Osteoblast (primary cell): ENCODE results near the gene RGL4. TPM values are rescaled to one million over a fixed set of nuclear protein-coding genes. Genes with fewer than 3 reads are reported as not detected.

Experiments
- DNase-seq: peaks from one replicate; pipeline ENCODE4 v3.0.0; 2011; ENCODE audit warnings: low spot score, mixed read lengths; ENCODE audit not compliant: insufficient read length; ENCODE audit errors: missing footprints
- H2AFZ ChIP-seq: 2 replicates; pipeline ENCODE4 v1.6.0; 2011; ENCODE audit warnings: mild to moderate bottlenecking, low read length
- H3K27ac ChIP-seq: 2 replicates; pipeline ENCODE4 v1.5.1; 2011; ENCODE audit warnings: mild to moderate bottlenecking, low read depth, low read length, moderate library complexity
- H3K27me3 ChIP-seq: 2 replicates; pipeline ENCODE4 v1.6.0; 2012; ENCODE audit warnings: mild to moderate bottlenecking, control low read depth, inconsistent platforms, low read length, moderate library complexity; ENCODE audit not compliant: insufficient read depth
- H3K36me3 ChIP-seq: 2 replicates; pipeline ENCODE4 v1.5.1; 2011; ENCODE audit warnings: mild to moderate bottlenecking, low read length, control low read depth, moderate library complexity; ENCODE audit not compliant: insufficient read depth
- H3K4me1 ChIP-seq: 2 replicates; pipeline ENCODE4 v1.5.1; 2011; ENCODE audit warnings: mild to moderate bottlenecking, low read length, control low read depth, moderate library complexity; ENCODE audit not compliant: insufficient read depth
- H3K4me2 ChIP-seq: 2 replicates; pipeline ENCODE4 v1.6.0; 2011; ENCODE audit warnings: mild to moderate bottlenecking, low read length; ENCODE audit not compliant: insufficient read depth
- H3K4me3 ChIP-seq: fragments of 200-600 bp; sonication (generic); 3 replicates; pipeline ENCODE4 v1.5.1; 2012; ENCODE audit warnings: mild to moderate bottlenecking, low read length, inconsistent platforms; ENCODE audit not compliant: insufficient read depth
- H3K79me2 ChIP-seq: 2 replicates; pipeline ENCODE4 v1.6.0; 2012; ENCODE audit warnings: mild to moderate bottlenecking, low read length, control low read depth, inconsistent platforms; ENCODE audit not compliant: insufficient read depth
- H3K9me3 ChIP-seq: 2 replicates; pipeline ENCODE4 v1.5.1; 2011; ENCODE audit warnings: low read depth, low read length, control low read depth
- H4K20me1 ChIP-seq: 2 replicates; pipeline ENCODE4 v1.6.0; 2012; ENCODE audit warnings: mild to moderate bottlenecking, low read length, control low read depth; ENCODE audit not compliant: insufficient read depth
- CTCF ChIP-seq: IDR thresholded peaks from 2 replicates; pipeline ENCODE4 v1.5.1; 2011; ENCODE audit warnings: mild to moderate bottlenecking, low read depth, low read length, moderate library complexity; ENCODE audit errors: extremely low read depth
- total RNA-seq: library from RNA; depleted of rRNA; stranded (reverse); fragments of >200 nt; gene quantifications from 2 replicates; pipeline ENCODE4 v1.2.3, GENCODE V29; 2012

The RGL4 gene
- total RNA-seq, 1 donor = not detected

GRCh38 chr22:23689414-23689813 lies 1.4 kb upstream of the RGL4 start:
- Histone ChIP-seq H3K79me2 (no peaks in the 10 kb centered on the region), H3K36me3 (no peaks in the 10 kb centered on the region), H3K27ac (no peak overlapping the region), H3K27me3 (no peaks in the 10 kb centered on the region), H3K4me1 (no peaks in the 10 kb centered on the region), H3K9me3 (no peaks in the 10 kb centered on the region), H4K20me1 (peaks cover 2% of the 10 kb centered on the region), H3K4me3 (no peak overlapping the region), H2AFZ (no peak overlapping the region), H3K4me2 (no peak overlapping the region)
- DNase-seq = no peak
- no peak for TF ChIP-seq CTCF

- Histone ChIP-seq H3K4me3 (no peak overlapping the region), H2AFZ (no peak overlapping the region), H3K9me3 (no peaks in the 10 kb centered on the region), H3K27ac (no peak overlapping the region), H3K79me2 (no peaks in the 10 kb centered on the region), H3K27me3 (no peaks in the 10 kb centered on the region), H3K4me1 (no peaks in the 10 kb centered on the region), H3K36me3 (peaks cover 10% of the 10 kb centered on the region), H4K20me1 (peaks cover 2% of the 10 kb centered on the region), H3K4me2 (no peak overlapping the region)
- TF ChIP-seq CTCF = no peak
- DNase-seq = no peak
Observed at GRCh38 chr22:23691748-23692423, 1.1 kb downstream of the RGL4 start.

- H3K79me2 ChIP-seq = no peaks in the 10 kb centered on the region
- H3K9me3 ChIP-seq = no peaks in the 10 kb centered on the region
- H3K4me1 ChIP-seq = no peaks in the 10 kb centered on the region
- H3K27me3 ChIP-seq = no peaks in the 10 kb centered on the region
- H3K36me3 ChIP-seq = peaks cover 10% of the 10 kb centered on the region
- no peak overlapping the region for H3K27ac ChIP-seq
- H3K4me2 ChIP-seq = no peak overlapping the region
- TF ChIP-seq CTCF = no peak
- DNase-seq = no peak
- H2AFZ ChIP-seq = no peak overlapping the region
- H3K4me3 ChIP-seq = no peak overlapping the region
- peaks cover 2% of the 10 kb centered on the region for H4K20me1 ChIP-seq
Observed at GRCh38 chr22:23692598-23693291, 1.9 kb downstream of the RGL4 start.

- peaks cover 10% of the 10 kb centered on the region for H3K36me3 ChIP-seq
- H3K4me2 ChIP-seq = no peak overlapping the region
- H3K9me3 ChIP-seq = no peaks in the 10 kb centered on the region
- no peak overlapping the region for H3K27ac ChIP-seq
- H3K79me2 ChIP-seq = no peaks in the 10 kb centered on the region
- no peaks in the 10 kb centered on the region for H3K27me3 ChIP-seq
- H3K4me1 ChIP-seq = no peaks in the 10 kb centered on the region
- no peak overlapping the region for H3K4me3 ChIP-seq
- TF ChIP-seq CTCF = no peak
- DNase-seq = no peak
- no peak overlapping the region for H2AFZ ChIP-seq
- no peaks in the 10 kb centered on the region for H4K20me1 ChIP-seq
Observed at GRCh38 chr22:23693979-23694680, 3.3 kb downstream of the RGL4 start.
